HEK293 (cell line): ENCODE measurements around the gene ACTN4.
A peak's percentile ranks its signal among the peaks of the same experiment; 100 is the strongest.

ENCODE experiments used
- ATF2 ChIP-seq: fragments of 450-650 bp; formaldehyde crosslinking; IDR thresholded peaks from 2 replicates; pipeline ENCODE4 v1.5.1; 2016; ENCODE audit warnings: missing biosample characterization, missing genetic modification characterization, low read depth
- GLI2 ChIP-seq: fragments of 450-650 bp; formaldehyde crosslinking; IDR thresholded peaks from 2 replicates; pipeline ENCODE4; 2017; ENCODE audit warnings: missing biosample characterization, missing genetic modification characterization, low read depth, borderline replicate concordance
- PRDM10 ChIP-seq: fragments of 450-650 bp; formaldehyde crosslinking; IDR thresholded peaks from 2 replicates; pipeline ENCODE4 v1.5.1; 2016; ENCODE audit warnings: missing biosample characterization, missing genetic modification characterization
- TCF7L2 ChIP-seq: IDR thresholded peaks from 2 replicates; pipeline ENCODE4 v1.6.1; 2011; ENCODE audit warnings: low read depth, mild to moderate bottlenecking, inconsistent platforms, low read length, moderate library complexity, borderline replicate concordance
- TRIM28 ChIP-seq: IDR thresholded peaks from 2 replicates; pipeline ENCODE4 v1.6.1; 2011; ENCODE audit warnings: low read length, control low read depth, borderline replicate concordance
- ZBTB7A ChIP-seq: fragments of 450-650 bp; formaldehyde crosslinking; IDR thresholded peaks from 2 replicates; pipeline ENCODE4 v1.5.1; 2016; ENCODE audit warnings: low read depth, missing biosample characterization, missing genetic modification characterization
- ZBTB8A ChIP-seq: fragments of 450-650 bp; formaldehyde crosslinking; IDR thresholded peaks from 2 replicates; pipeline ENCODE4 v1.5.1; 2016; ENCODE audit warnings: missing biosample characterization, missing genetic modification characterization
- ZFP41 ChIP-seq: fragments of 450-650 bp; formaldehyde crosslinking; IDR thresholded peaks from 2 replicates; pipeline ENCODE4 v1.5.1; 2016; ENCODE audit warnings: missing biosample characterization, missing genetic modification characterization, borderline replicate concordance
- ZNF10 ChIP-seq: fragments of 450-650 bp; formaldehyde crosslinking; IDR thresholded peaks from 2 replicates; pipeline ENCODE4 v1.5.1; 2017; ENCODE audit warnings: missing biosample characterization, missing genetic modification characterization
- ZNF146 ChIP-seq: fragments of 450-650 bp; formaldehyde crosslinking; IDR thresholded peaks from 2 replicates; pipeline ENCODE4 v1.5.1; 2016; ENCODE audit warnings: missing biosample characterization, missing genetic modification characterization
- ZNF157 ChIP-seq: fragments of 450-650 bp; formaldehyde crosslinking; IDR thresholded peaks from 2 replicates; pipeline ENCODE4 v1.5.1; 2016; ENCODE audit warnings: missing biosample characterization, missing genetic modification characterization
- ZNF394 ChIP-seq: fragments of 450-650 bp; formaldehyde crosslinking; IDR thresholded peaks from 2 replicates; pipeline ENCODE4 v1.5.1; 2016; ENCODE audit warnings: missing biosample characterization, missing genetic modification characterization, mild to moderate bottlenecking, moderate library complexity, borderline replicate concordance
- ZNF449 ChIP-seq: fragments of 450-650 bp; formaldehyde crosslinking; IDR thresholded peaks from 2 replicates; pipeline ENCODE4 v1.5.1; 2017; ENCODE audit warnings: missing biosample characterization, mild to moderate bottlenecking, missing genetic modification characterization, moderate library complexity
- ZNF510 ChIP-seq: fragments of 450-650 bp; formaldehyde crosslinking; IDR thresholded peaks from 2 replicates; pipeline ENCODE4 v1.5.1; 2018; ENCODE audit warnings: mild to moderate bottlenecking, missing genetic modification characterization, missing biosample characterization; ENCODE audit not compliant: insufficient replicate concordance
- ZNF548 ChIP-seq: fragments of 450-650 bp; formaldehyde crosslinking; IDR thresholded peaks from 2 replicates; pipeline ENCODE4 v1.5.1; 2016; ENCODE audit warnings: missing biosample characterization, missing genetic modification characterization
- ZNF596 ChIP-seq: fragments of 450-650 bp; IDR thresholded peaks from 2 replicates; pipeline ENCODE4 v1.5.0; 2018; ENCODE audit warnings: missing biosample characterization, mild to moderate bottlenecking, missing genetic modification characterization, moderate library complexity
- ZNF621 ChIP-seq: fragments of 450-650 bp; formaldehyde crosslinking; IDR thresholded peaks from 2 replicates; pipeline ENCODE4 v1.5.1; 2017; ENCODE audit warnings: missing biosample characterization, missing genetic modification characterization
- ZNF639 ChIP-seq: fragments of 450-650 bp; formaldehyde crosslinking; IDR thresholded peaks from 2 replicates; pipeline ENCODE4 v1.5.1; 2016; ENCODE audit warnings: missing biosample characterization, missing genetic modification characterization
- ZNF692 ChIP-seq: fragments of 450-650 bp; formaldehyde crosslinking; IDR thresholded peaks from 2 replicates; pipeline ENCODE4 v1.5.1; 2016; ENCODE audit warnings: missing biosample characterization, missing genetic modification characterization
- ZNF830 ChIP-seq: fragments of 450-650 bp; IDR thresholded peaks from 2 replicates; pipeline ENCODE4 v1.5.0; 2018; ENCODE audit warnings: missing biosample characterization, missing genetic modification characterization, low read depth, mild to moderate bottlenecking, moderate library complexity
- ZSCAN16 ChIP-seq: fragments of 450-650 bp; formaldehyde crosslinking; IDR thresholded peaks from 2 replicates; pipeline ENCODE4 v1.5.1; 2016; ENCODE audit warnings: missing biosample characterization, missing genetic modification characterization
- ZSCAN30 ChIP-seq: fragments of 450-650 bp; IDR thresholded peaks from 2 replicates; pipeline ENCODE4 v1.5.1; 2018; ENCODE audit warnings: missing biosample characterization, mild to moderate bottlenecking, missing genetic modification characterization, moderate library complexity
- TF ChIP-seq, protein P1 (sequence below): fragments of 450-650 bp; formaldehyde crosslinking; IDR thresholded peaks from 2 replicates; pipeline ENCODE4 v1.5.1; 2016; ENCODE audit warnings: missing biosample characterization, missing genetic modification characterization
- TF ChIP-seq, protein P2 (sequence below): fragments of 450-650 bp; formaldehyde crosslinking; IDR thresholded peaks from 2 replicates; pipeline ENCODE4 v1.5.1; 2017; ENCODE audit warnings: missing biosample characterization, missing genetic modification characterization
- TF ChIP-seq, protein P3 (sequence below): fragments of 450-650 bp; formaldehyde crosslinking; IDR thresholded peaks from 2 replicates; pipeline ENCODE4 v1.5.1; 2016; ENCODE audit warnings: missing biosample characterization, missing genetic modification characterization

Gene ACTN4

GRCh38 chr19:38734426-38735256 is 87.2 kb downstream of the ACTN4 start (continued):
- TF ChIP-seq ZNF830 (no peak), ZNF639 (tag by site-specific recombination) (no peak), PRDM10 (tag by site-specific recombination) (no peak), ZNF692 (tag by site-specific recombination) (peak; percentile 100), ZNF394 (tag by site-specific recombination) (no peak), TRIM28 (no peak), ZBTB7A (tag by site-specific recombination) (no peak), ZNF449 (tag by site-specific recombination) (peak; percentile 28; the same call in 1 of the 2 replicates), ZFP41 (no peak), ZNF621 (tag by site-specific recombination) (0 out of 2 replicates have a peak, but pooled peaks have one; percentile 50), TCF7L2 (no peak), GLI2 (tag by site-specific recombination) (no peak), ZBTB8A (tag by site-specific recombination) (peak; percentile 14; the same call in 1 of the 2 replicates), ZNF10 (tag by site-specific recombination) (peak; percentile 94), ZSCAN16 (tag by site-specific recombination) (no peak), ZSCAN30 (tag by site-specific recombination) (no peak), ZNF548 (tag by site-specific recombination) (no peak), ZNF510 (tag by site-specific recombination) (no peak), ATF2 (tag by site-specific recombination) (no peak), ZNF146 (no peak), ZNF157 (tag by site-specific recombination) (no peak), ZNF596 (tag by site-specific recombination) (no peak)
- TF ChIP-seq, protein P1, sequence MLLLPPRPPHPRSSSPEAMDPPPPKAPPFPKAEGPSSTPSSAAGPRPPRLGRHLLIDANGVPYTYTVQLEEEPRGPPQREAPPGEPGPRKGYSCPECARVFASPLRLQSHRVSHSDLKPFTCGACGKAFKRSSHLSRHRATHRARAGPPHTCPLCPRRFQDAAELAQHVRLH: no peak
- TF ChIP-seq, protein P2, sequence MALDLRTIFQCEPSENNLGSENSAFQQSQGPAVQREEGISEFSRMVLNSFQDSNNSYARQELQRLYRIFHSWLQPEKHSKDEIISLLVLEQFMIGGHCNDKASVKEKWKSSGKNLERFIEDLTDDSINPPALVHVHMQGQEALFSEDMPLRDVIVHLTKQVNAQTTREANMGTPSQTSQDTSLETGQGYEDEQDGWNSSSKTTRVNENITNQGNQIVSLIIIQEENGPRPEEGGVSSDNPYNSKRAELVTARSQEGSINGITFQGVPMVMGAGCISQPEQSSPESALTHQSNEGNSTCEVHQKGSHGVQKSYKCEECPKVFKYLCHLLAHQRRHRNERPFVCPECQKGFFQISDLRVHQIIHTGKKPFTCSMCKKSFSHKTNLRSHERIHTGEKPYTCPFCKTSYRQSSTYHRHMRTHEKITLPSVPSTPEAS (tag by site-specific recombination): no peak
- TF ChIP-seq, protein P3, sequence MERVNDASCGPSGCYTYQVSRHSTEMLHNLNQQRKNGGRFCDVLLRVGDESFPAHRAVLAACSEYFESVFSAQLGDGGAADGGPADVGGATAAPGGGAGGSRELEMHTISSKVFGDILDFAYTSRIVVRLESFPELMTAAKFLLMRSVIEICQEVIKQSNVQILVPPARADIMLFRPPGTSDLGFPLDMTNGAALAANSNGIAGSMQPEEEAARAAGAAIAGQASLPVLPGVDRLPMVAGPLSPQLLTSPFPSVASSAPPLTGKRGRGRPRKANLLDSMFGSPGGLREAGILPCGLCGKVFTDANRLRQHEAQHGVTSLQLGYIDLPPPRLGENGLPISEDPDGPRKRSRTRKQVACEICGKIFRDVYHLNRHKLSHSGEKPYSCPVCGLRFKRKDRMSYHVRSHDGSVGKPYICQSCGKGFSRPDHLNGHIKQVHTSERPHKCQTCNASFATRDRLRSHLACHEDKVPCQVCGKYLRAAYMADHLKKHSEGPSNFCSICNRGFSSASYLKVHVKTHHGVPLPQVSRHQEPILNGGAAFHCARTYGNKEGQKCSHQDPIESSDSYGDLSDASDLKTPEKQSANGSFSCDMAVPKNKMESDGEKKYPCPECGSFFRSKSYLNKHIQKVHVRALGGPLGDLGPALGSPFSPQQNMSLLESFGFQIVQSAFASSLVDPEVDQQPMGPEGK (tag by site-specific recombination): no peak; the same call in 1 of the 2 replicates
